Chondrocyte (in vitro differentiated cells): ENCODE data around the gene STAC2. TPM values are rescaled to one million over a fixed set of nuclear protein-coding genes. Genes with fewer than 3 reads are reported as not detected.

Experiments
- DNase-seq: peaks from one replicate; pipeline ENCODE4 v3.0.0; 2021; ENCODE audit warnings: mixed read lengths, low spot score
- H3K27ac Mint-ChIP-seq: one replicate; pipeline ENCODE4 v1.8.0; 2021; ENCODE audit warnings: mild to moderate bottlenecking, moderate library complexity, mixed read lengths; ENCODE audit not compliant: unreplicated experiment
- H3K27me3 Mint-ChIP-seq: 2 replicates; pipeline ENCODE4 v1.8.0; 2021; ENCODE audit warnings: low read depth, mixed read lengths
- H3K36me3 Mint-ChIP-seq: 2 replicates; pipeline ENCODE4 v1.8.0; 2021; ENCODE audit warnings: low read depth, mixed read lengths
- H3K4me1 Mint-ChIP-seq: 2 replicates; pipeline ENCODE4 v1.8.0; 2021; ENCODE audit warnings: low read depth, mild to moderate bottlenecking, mixed read lengths
- H3K4me3 Mint-ChIP-seq: one replicate; pipeline ENCODE4 v1.8.0; 2021; ENCODE audit warnings: mild to moderate bottlenecking, moderate library complexity, mixed read lengths; ENCODE audit not compliant: unreplicated experiment
- H3K9me3 Mint-ChIP-seq: 2 replicates; pipeline ENCODE4 v1.8.0; 2021; ENCODE audit warnings: low read depth, mixed read lengths
- total RNA-seq: library from RNA; stranded (reverse); gene quantifications from 3 replicates; pipeline ENCODE4 v1.2.1, GENCODE V29; 2021
- TF ChIP-seq, protein P1 (sequence below): fragments of 200-600 bp; sonication (generic); IDR thresholded peaks from 2 replicates; pipeline ENCODE4 v1.5.0; 2021; ENCODE audit warnings: antibody characterized with exemption, mild to moderate bottlenecking, moderate library complexity

STAC2 gene
- total RNA-seq, 1 donor from 2014 or later = 0.35 TPM

- Mint-ChIP-seq H3K4me1 (peaks cover 64% of the 10 kb centered on the region), H3K4me3 (peak overlapping the region; percentile 98), H3K9me3 (no peaks in the 10 kb centered on the region), H3K36me3 (peaks cover 33% of the 10 kb centered on the region), H3K27ac (peak overlapping the region; percentile 99), H3K27me3 (no peaks in the 10 kb centered on the region)
- TF ChIP-seq, protein P1, sequence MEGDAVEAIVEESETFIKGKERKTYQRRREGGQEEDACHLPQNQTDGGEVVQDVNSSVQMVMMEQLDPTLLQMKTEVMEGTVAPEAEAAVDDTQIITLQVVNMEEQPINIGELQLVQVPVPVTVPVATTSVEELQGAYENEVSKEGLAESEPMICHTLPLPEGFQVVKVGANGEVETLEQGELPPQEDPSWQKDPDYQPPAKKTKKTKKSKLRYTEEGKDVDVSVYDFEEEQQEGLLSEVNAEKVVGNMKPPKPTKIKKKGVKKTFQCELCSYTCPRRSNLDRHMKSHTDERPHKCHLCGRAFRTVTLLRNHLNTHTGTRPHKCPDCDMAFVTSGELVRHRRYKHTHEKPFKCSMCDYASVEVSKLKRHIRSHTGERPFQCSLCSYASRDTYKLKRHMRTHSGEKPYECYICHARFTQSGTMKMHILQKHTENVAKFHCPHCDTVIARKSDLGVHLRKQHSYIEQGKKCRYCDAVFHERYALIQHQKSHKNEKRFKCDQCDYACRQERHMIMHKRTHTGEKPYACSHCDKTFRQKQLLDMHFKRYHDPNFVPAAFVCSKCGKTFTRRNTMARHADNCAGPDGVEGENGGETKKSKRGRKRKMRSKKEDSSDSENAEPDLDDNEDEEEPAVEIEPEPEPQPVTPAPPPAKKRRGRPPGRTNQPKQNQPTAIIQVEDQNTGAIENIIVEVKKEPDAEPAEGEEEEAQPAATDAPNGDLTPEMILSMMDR = no peak
- DNase-seq = no peak
These were observed 26.0 kb downstream of the STAC2 start for GRCh38 chr17:39199820-39200069.

GRCh38 chr17:39198186-39198566 lies 27.6 kb downstream of the STAC2 start:
- no peaks in the 10 kb centered on the region for H3K9me3 Mint-ChIP-seq
- peak overlapping the region; percentile 5 for H3K27ac Mint-ChIP-seq
- H3K36me3 Mint-ChIP-seq = peaks cover 22% of the 10 kb centered on the region
- DNase-seq = no peak
- H3K4me1 Mint-ChIP-seq = peaks cover 69% of the 10 kb centered on the region
- H3K27me3 Mint-ChIP-seq = no peaks in the 10 kb centered on the region
- H3K4me3 Mint-ChIP-seq = peak overlapping the region; percentile 80
- TF ChIP-seq, protein P1 = no peak

GRCh38 chr17:39197380-39198185 lies 28.2 kb downstream of the STAC2 start, which contains the start of gene CACNB1:
CACNB1 (minus strand) TSS chr17:39197669; CDS start chr17:39197495, 174 bp downstream.
- H3K36me3 Mint-ChIP-seq = peaks cover 24% of the 10 kb centered on the region
- H3K9me3 Mint-ChIP-seq = no peaks in the 10 kb centered on the region
- peaks cover 71% of the 10 kb centered on the region for H3K4me1 Mint-ChIP-seq
- H3K27ac Mint-ChIP-seq = peak within 1 kb of the TSS; percentile 83
- H3K27me3 Mint-ChIP-seq = no peaks in the 10 kb centered on the region
- no peak for DNase-seq
- TF ChIP-seq, protein P1 = no peak
- H3K4me3 Mint-ChIP-seq = peak within 1 kb of the TSS; percentile 80

- no peaks in the 10 kb centered on the region for H3K27me3 Mint-ChIP-seq
- H3K4me1 Mint-ChIP-seq = peaks cover 64% of the 10 kb centered on the region
- peak overlapping the region; percentile 82 for H3K27ac Mint-ChIP-seq
- H3K36me3 Mint-ChIP-seq = peaks cover 24% of the 10 kb centered on the region
- no peaks in the 10 kb centered on the region for H3K9me3 Mint-ChIP-seq
- DNase-seq = no peak
- peak overlapping the region; percentile 80 for H3K4me3 Mint-ChIP-seq
- TF ChIP-seq, protein P1 = no peak
These were observed 28.9 kb downstream of the STAC2 start for GRCh38 chr17:39196808-39197291.

- Mint-ChIP-seq H3K36me3 (peaks cover 21% of the 10 kb centered on the region), H3K9me3 (no peaks in the 10 kb centered on the region), H3K4me3 (peak overlapping the region; percentile 80), H3K27ac (peak overlapping the region; percentile 69), H3K4me1 (peaks cover 58% of the 10 kb centered on the region), H3K27me3 (no peaks in the 10 kb centered on the region)
- TF ChIP-seq, protein P1 = no peak
- DNase-seq = no peak
These were observed 29.4 kb downstream of the STAC2 start for GRCh38 chr17:39196241-39196807.
